ENCODE results near the gene CAND2. TPM values are rescaled to one million over a fixed set of nuclear protein-coding genes. Genes with fewer than 3 reads are reported as not detected.

The CAND2 gene
- total and polyA plus RNA-seq, 4 donors = 2.6 to 24.4 (median 14.5) TPM

DNA sequence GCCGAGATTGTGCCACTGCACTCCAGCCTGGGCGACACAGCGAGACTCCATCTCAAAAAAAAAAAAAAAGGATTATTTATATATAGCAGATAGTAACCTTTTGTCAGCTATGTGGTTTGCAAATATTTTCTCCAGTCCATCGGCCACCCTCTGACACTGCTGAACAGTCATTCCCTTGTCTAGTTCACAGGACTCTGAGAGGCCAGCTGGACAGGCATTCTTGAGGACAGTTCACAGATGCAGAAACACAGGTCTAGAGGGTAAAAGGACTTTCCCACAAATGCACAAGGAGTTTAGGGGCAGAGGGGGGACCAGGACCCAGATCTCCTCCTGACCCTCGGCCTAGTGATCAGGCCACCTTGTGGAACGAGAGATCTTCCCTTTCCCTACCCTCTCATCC, 29.9 kb upstream of the CAND2 start:
- H3K9me3 ChIP-seq (ENCODE audit: control insufficient read depth, low read length) = no peaks in the 10 kb centered on the region

DNA sequence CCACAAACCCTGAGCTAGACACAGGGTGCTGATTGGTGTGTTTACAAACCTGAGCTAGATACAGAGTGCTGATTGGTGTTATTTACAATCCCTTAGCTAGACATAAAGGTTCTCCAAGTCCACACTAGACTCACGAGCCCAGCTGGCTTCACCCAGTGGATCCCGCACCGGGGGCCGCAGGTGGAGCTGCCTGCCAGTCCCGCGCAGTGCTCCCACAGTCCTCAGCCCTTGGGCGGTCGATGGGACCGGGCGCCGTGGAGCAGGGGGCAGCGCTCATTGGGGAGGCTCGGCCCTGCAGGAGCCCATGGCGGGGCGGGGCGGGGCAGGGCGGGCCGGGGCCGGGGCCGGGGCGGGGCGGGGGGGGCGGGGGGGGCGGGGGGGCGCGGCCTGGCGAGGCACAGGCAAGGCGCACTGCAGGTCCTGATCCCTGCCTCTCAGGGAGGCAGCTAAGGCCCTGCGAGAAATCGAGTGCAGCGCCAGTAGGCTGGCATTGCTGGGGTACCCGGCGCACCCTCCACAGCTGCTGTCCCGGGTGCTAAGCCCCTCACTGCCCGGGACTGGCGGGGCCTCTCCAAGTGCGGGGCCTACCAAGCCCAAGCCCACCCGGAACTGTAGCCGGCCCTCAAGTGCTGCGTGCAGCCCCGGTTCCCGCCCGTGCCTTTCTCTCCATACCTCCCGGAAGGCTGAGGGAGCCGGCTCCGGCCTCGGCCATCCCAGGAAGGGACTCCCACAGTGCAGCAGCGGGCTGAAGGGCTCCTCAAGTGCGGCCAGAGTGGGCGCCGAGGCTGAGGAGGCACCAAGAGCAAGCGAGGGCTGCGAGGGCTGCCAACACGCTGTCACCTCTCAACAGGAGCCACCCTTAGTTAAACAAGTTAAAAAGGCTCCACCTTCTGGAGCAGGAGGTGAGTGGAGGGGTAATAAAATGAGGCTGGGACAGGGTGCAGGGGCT, 27.6 kb upstream of the CAND2 start:
- no peak overlapping the region for H3K4me3 ChIP-seq (ENCODE audit: low read length in 2 of 2)
- ATAC-seq (ENCODE audit: low FRiP score) (no peak), DNase-seq (no peak)
- H3K27ac ChIP-seq (ENCODE audit: low read depth in 1 of 2, low read length in 2 of 2) = no peak overlapping the region
- no peaks in the 10 kb centered on the region for H3K27me3 ChIP-seq (ENCODE audit: control insufficient read depth in 1 of 2, insufficient read depth in 2 of 2, low read length in 1 of 2)
- WGBS, 2 donors = 83 to 84% methylated on average over 37 to 54 of the region's 54 CpGs
- no peaks in the 10 kb centered on the region for H3K36me3 ChIP-seq (ENCODE audit: control insufficient read depth in 1 of 2, insufficient read depth in 2 of 2, low read length in 1 of 2)
- no peaks in the 10 kb centered on the region for H3K4me1 ChIP-seq (ENCODE audit: control insufficient read depth in 1 of 2, insufficient read depth in 2 of 2, low read length in 2 of 2)
- H3K9me3 ChIP-seq (ENCODE audit: control insufficient read depth, low read length) = no peaks in the 10 kb centered on the region
- intact Hi-C loops (cut with DNase I) = no loop called here

More for the DNA sequence above, 29.9 kb upstream of the CAND2 start:
- Histone ChIP-seq H3K4me1 (ENCODE audit: control insufficient read depth in 1 of 2, insufficient read depth in 2 of 2, low read length in 2 of 2) (no peaks in the 10 kb centered on the region), H3K27me3 (ENCODE audit: control insufficient read depth in 1 of 2, insufficient read depth in 2 of 2, low read length in 1 of 2) (no peaks in the 10 kb centered on the region), H3K36me3 (ENCODE audit: control insufficient read depth in 1 of 2, insufficient read depth in 2 of 2, low read length in 1 of 2) (no peaks in the 10 kb centered on the region), H3K27ac (ENCODE audit: low read depth in 1 of 2, low read length in 2 of 2) (no peak overlapping the region), H3K4me3 (ENCODE audit: low read length in 2 of 2) (no peak overlapping the region)
- intact Hi-C loops (cut with DNase I) = no loop called here
- DNase-seq (no peak), ATAC-seq (ENCODE audit: low FRiP score) (no peak)
- WGBS, 2 donors = 90 to 96% methylated on average over 6 of the region's 6 CpGs

- intact Hi-C loops (cut with DNase I) = no loop called here
- no peaks in the 10 kb centered on the region for H3K27me3 ChIP-seq (ENCODE audit: control insufficient read depth in 1 of 2, insufficient read depth in 2 of 2, low read length in 1 of 2)
- no peaks in the 10 kb centered on the region for H3K9me3 ChIP-seq (ENCODE audit: control insufficient read depth, low read length)
- H3K4me1 ChIP-seq (ENCODE audit: control insufficient read depth in 1 of 2, insufficient read depth in 2 of 2, low read length in 2 of 2) = no peaks in the 10 kb centered on the region
- no peak for DNase-seq
- no peak overlapping the region for H3K27ac ChIP-seq (ENCODE audit: low read depth in 1 of 2, low read length in 2 of 2)
- no peak overlapping the region for H3K4me3 ChIP-seq (ENCODE audit: low read length in 2 of 2)
- no peak for ATAC-seq (ENCODE audit: low FRiP score)
- WGBS, 2 donors = 79 to 80% methylated on average over 2 of the region's 2 CpGs
- no peaks in the 10 kb centered on the region for H3K36me3 ChIP-seq (ENCODE audit: control insufficient read depth in 1 of 2, insufficient read depth in 2 of 2, low read length in 1 of 2)
These were observed 26.7 kb upstream of the CAND2 start for GRCh38 chr3:12769761-12770160.

- H3K9me3 ChIP-seq (ENCODE audit: control insufficient read depth, low read length) = no peaks in the 10 kb centered on the region
- DNase-seq = no peak
- intact Hi-C loops (cut with DNase I) = no loop called here
- H3K27me3 ChIP-seq (ENCODE audit: control insufficient read depth in 1 of 2, insufficient read depth in 2 of 2, low read length in 1 of 2) = no peaks in the 10 kb centered on the region
- no peak overlapping the region for H3K4me3 ChIP-seq (ENCODE audit: low read length in 2 of 2)
- no peak overlapping the region for H3K27ac ChIP-seq (ENCODE audit: low read depth in 1 of 2, low read length in 2 of 2)
- ATAC-seq (ENCODE audit: low FRiP score) = no peak
- 88 to 89% methylated on average over 9 of the region's 9 CpGs for WGBS, 2 donors
- H3K36me3 ChIP-seq (ENCODE audit: control insufficient read depth in 1 of 2, insufficient read depth in 2 of 2, low read length in 1 of 2) = no peaks in the 10 kb centered on the region
- no peaks in the 10 kb centered on the region for H3K4me1 ChIP-seq (ENCODE audit: control insufficient read depth in 1 of 2, insufficient read depth in 2 of 2, low read length in 2 of 2)
These were observed 25.2 kb upstream of the CAND2 start for GRCh38 chr3:12771236-12771635.

DNA sequence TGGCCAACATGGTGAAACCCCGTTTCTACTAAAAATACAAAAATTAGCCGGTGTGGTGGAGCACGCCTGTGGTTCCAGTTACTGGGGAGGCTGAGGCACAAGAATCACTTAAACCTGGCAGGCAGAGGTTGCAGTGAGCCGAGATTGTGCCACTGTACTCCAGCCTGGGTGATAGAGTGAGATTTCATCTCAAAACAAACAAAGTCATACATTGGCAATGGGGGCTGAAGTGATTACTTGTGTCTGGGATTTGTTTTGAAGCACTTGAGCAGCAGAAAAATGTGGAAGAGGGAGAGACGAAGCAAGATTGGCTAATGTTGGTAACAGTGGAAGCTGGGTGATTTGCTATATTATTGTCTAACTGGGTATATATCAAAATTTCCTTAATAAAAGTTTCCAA, 24.0 kb upstream of the CAND2 start:
- intact Hi-C loops (cut with DNase I) = no loop called here
- no peaks in the 10 kb centered on the region for H3K9me3 ChIP-seq (ENCODE audit: control insufficient read depth, low read length)
- no peaks in the 10 kb centered on the region for H3K36me3 ChIP-seq (ENCODE audit: control insufficient read depth in 1 of 2, insufficient read depth in 2 of 2, low read length in 1 of 2)
- no peaks in the 10 kb centered on the region for H3K27me3 ChIP-seq (ENCODE audit: control insufficient read depth in 1 of 2, insufficient read depth in 2 of 2, low read length in 1 of 2)
- WGBS, 2 donors = 80 to 82% methylated on average over 5 of the region's 5 CpGs
- H3K4me1 ChIP-seq (ENCODE audit: control insufficient read depth in 1 of 2, insufficient read depth in 2 of 2, low read length in 2 of 2) = no peaks in the 10 kb centered on the region
- no peak for ATAC-seq (ENCODE audit: low FRiP score)
- no peak overlapping the region for H3K27ac ChIP-seq (ENCODE audit: low read depth in 1 of 2, low read length in 2 of 2)
- no peak for DNase-seq
- H3K4me3 ChIP-seq (ENCODE audit: low read length in 2 of 2) = no peak overlapping the region

DNA sequence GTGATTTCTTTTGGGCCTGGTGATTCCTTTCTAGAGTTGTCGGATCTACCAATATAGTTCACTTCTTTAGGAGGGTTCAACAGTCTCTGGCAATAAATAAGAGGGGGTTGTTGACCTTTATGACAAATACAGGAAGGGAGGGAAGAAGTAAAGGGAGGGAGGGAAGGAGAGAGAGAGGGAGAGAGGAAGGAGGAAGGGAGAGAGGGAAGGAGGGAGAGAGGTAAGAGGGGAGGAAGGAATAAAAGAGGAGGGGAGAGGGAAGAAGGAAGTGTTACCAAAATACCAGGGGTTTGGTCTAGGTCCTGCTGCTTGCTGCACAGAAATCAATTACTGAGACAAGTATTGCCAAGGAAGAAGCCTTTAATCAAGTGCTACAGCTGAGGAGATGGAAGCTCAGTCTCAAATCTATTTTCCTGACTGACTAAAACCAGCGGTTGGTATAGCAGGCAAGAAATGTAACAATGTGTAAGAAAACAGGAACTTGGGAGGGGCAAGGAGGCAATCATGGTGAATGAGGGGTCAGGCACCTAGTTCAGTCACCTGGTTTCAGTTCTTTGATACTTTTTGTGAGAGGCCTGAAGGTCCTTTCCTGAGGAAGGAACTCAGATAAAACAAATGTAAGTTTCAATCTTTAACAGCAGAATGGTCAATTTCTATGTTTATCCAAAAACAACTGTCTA, 23.3 kb upstream of the CAND2 start:
- DNase-seq (no peak), ATAC-seq (ENCODE audit: low FRiP score) (no peak)
- no peaks in the 10 kb centered on the region for H3K4me1 ChIP-seq (ENCODE audit: control insufficient read depth in 1 of 2, insufficient read depth in 2 of 2, low read length in 2 of 2)
- no peaks in the 10 kb centered on the region for H3K36me3 ChIP-seq (ENCODE audit: control insufficient read depth in 1 of 2, insufficient read depth in 2 of 2, low read length in 1 of 2)
- intact Hi-C loops (cut with DNase I) = no loop called here
- H3K9me3 ChIP-seq (ENCODE audit: control insufficient read depth, low read length) = no peaks in the 10 kb centered on the region
- H3K4me3 ChIP-seq (ENCODE audit: low read length in 2 of 2) = no peak overlapping the region
- no peak overlapping the region for H3K27ac ChIP-seq (ENCODE audit: low read depth in 1 of 2, low read length in 2 of 2)
- WGBS, 2 donors = 70 to 78% methylated on average over 2 of the region's 2 CpGs
- H3K27me3 ChIP-seq (ENCODE audit: control insufficient read depth in 1 of 2, insufficient read depth in 2 of 2, low read length in 1 of 2) = no peaks in the 10 kb centered on the region

DNA sequence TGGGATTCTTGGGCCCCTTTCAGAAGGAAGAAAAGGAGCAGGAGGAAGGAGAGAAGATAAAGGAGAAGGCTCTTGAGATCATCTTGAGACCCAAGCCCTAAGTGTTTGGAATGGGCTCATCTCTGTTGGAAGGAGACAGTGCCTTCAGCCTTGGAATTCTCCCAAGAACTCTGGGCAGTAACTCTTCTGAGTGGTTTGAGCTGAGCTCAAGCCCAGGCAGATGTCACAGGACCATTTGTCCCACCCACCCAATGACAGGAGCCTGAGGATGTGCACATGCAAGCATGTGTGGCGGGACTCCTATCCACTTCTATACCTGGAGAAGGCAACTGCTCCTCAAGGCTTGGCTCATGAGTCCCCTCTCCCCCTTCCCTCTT, 22.8 kb upstream of the CAND2 start:
- DNase-seq = no peak
- Histone ChIP-seq H3K27me3 (ENCODE audit: control insufficient read depth in 1 of 2, insufficient read depth in 2 of 2, low read length in 1 of 2) (no peaks in the 10 kb centered on the region), H3K4me1 (ENCODE audit: control insufficient read depth in 1 of 2, insufficient read depth in 2 of 2, low read length in 2 of 2) (no peaks in the 10 kb centered on the region), H3K9me3 (ENCODE audit: control insufficient read depth, low read length) (no peaks in the 10 kb centered on the region), H3K4me3 (ENCODE audit: low read length in 2 of 2) (no peak overlapping the region), H3K27ac (ENCODE audit: low read depth in 1 of 2, low read length in 2 of 2) (no peak overlapping the region), H3K36me3 (ENCODE audit: control insufficient read depth in 1 of 2, insufficient read depth in 2 of 2, low read length in 1 of 2) (no peaks in the 10 kb centered on the region)
- no peak for ATAC-seq (ENCODE audit: low FRiP score)
- 86 to 97% methylated on average over 1 of the region's 1 CpG for WGBS, 2 donors
- intact Hi-C loops (cut with DNase I) = no loop called here

- Histone ChIP-seq H3K27me3 (ENCODE audit: control insufficient read depth in 1 of 2, insufficient read depth in 2 of 2, low read length in 1 of 2) (no peaks in the 10 kb centered on the region), H3K4me1 (ENCODE audit: control insufficient read depth in 1 of 2, insufficient read depth in 2 of 2, low read length in 2 of 2) (no peaks in the 10 kb centered on the region), H3K4me3 (ENCODE audit: low read length in 2 of 2) (no peak overlapping the region), H3K36me3 (ENCODE audit: control insufficient read depth in 1 of 2, insufficient read depth in 2 of 2, low read length in 1 of 2) (no peaks in the 10 kb centered on the region), H3K9me3 (ENCODE audit: control insufficient read depth, low read length) (no peaks in the 10 kb centered on the region), H3K27ac (ENCODE audit: low read depth in 1 of 2, low read length in 2 of 2) (no peak overlapping the region)
- 74 to 75% methylated on average over 4 of the region's 4 CpGs for whole genome bisulfite sequencing, 2 donors
- intact Hi-C loops (cut with DNase I) = no loop called here
- DNase-seq (no peak), ATAC-seq (ENCODE audit: low FRiP score) (no peak)
These were observed 21.9 kb upstream of the CAND2 start for GRCh38 chr3:12774619-12775018.

DNA sequence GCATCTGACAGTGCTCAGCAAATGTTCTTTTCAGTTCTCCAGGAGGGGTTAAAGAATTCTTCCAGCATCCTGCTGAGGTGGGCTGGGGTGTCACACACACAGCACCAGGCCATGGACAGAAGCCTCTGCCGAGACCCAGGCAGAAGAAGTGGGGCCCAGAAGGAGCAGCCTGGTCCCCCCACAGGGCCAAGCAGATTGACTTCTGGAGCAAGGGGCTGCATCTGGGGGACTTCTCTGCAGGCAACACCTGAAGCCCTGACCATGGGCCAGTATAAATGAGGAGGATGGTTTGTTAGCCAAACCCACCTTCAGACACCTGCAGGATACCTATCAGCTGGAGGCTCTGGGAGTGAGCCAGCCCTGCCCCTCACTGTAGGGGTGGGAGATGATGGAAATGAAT, 21.3 kb upstream of the CAND2 start:
- H3K4me1 ChIP-seq (ENCODE audit: control insufficient read depth in 1 of 2, insufficient read depth in 2 of 2, low read length in 2 of 2) = no peaks in the 10 kb centered on the region
- no peak overlapping the region for H3K4me3 ChIP-seq (ENCODE audit: low read length in 2 of 2)
- ATAC-seq (ENCODE audit: low FRiP score) = no peak
- intact Hi-C loops (cut with DNase I) = no loop called here
- no peak overlapping the region for H3K27ac ChIP-seq (ENCODE audit: low read depth in 1 of 2, low read length in 2 of 2)
- H3K36me3 ChIP-seq (ENCODE audit: control insufficient read depth in 1 of 2, insufficient read depth in 2 of 2, low read length in 1 of 2) = no peaks in the 10 kb centered on the region
- no peaks in the 10 kb centered on the region for H3K9me3 ChIP-seq (ENCODE audit: control insufficient read depth, low read length)
- 60 to 63% methylated on average over 1 of the region's 1 CpG for WGBS, 2 donors
- DNase-seq = no peak
- H3K27me3 ChIP-seq (ENCODE audit: control insufficient read depth in 1 of 2, insufficient read depth in 2 of 2, low read length in 1 of 2) = no peaks in the 10 kb centered on the region

All from aorta (tissue), 5 donors.